Activated CD8-positive, alpha-beta memory T cell treated with anti-CD3 and anti-CD28 coated beads, Interleukin-2, amount 10 ng/mL, durations not matched to agents 7 days and 5 days (primary cell): Measurements from ENCODE around the gene NUBPL. TPM values are rescaled to one million over a fixed set of nuclear protein-coding genes. Genes with fewer than 3 reads are reported as not detected.
"Not testable (repeated sequence)": the region's sequence is repeated elsewhere in the genome, so short reads cannot be mapped to it uniquely, and the experiment has no call there.

Experiments
- ATAC-seq: fragments of 150-1000 bp; cut with Tn5 transposase; one replicate; pipeline ENCODE4 v1.10.0; 2021; ENCODE audit warnings: moderate library complexity
- CTCF ChIA-PET: fragments of 350-600 bp; sonication (Branson Sonifier 250); formaldehyde crosslinking; loops from one replicate; lab custom pipeline; 2021; ENCODE audit warnings: antibody characterized with exemption; lab: Charles Lee
- DNase-seq: peaks from one replicate; pipeline ENCODE4 v3.0.0-alpha.2; 2020
- H3K27ac Mint-ChIP-seq: one replicate; pipeline ENCODE4 v1.8.0; 2021; ENCODE audit warnings: mild to moderate bottlenecking, mixed read lengths
- H3K27me3 Mint-ChIP-seq: one replicate; pipeline ENCODE4 v1.8.0; 2021; ENCODE audit warnings: mixed read lengths
- H3K36me3 Mint-ChIP-seq: one replicate; pipeline ENCODE4 v1.8.0; 2021; ENCODE audit warnings: mild to moderate bottlenecking, mixed read lengths
- H3K4me1 Mint-ChIP-seq: one replicate; pipeline ENCODE4 v1.8.0; 2021; ENCODE audit warnings: mixed read lengths
- H3K4me3 Mint-ChIP-seq: one replicate; pipeline ENCODE4 v1.8.0; 2021; ENCODE audit warnings: mild to moderate bottlenecking, moderate library complexity, mixed read lengths
- H3K9me3 Mint-ChIP-seq: one replicate; pipeline ENCODE4 v1.8.0; 2022; ENCODE audit warnings: low read depth, mixed read lengths
- total RNA-seq, 2 experiments: library from RNA; stranded (reverse); gene quantifications; one replicate each; pipeline ENCODE4 v1.2.3, GENCODE V29; 2021

The NUBPL gene
- total RNA-seq, 2 experiments from 2014 or later, result 6.3 to 7.4 TPM

DNA sequence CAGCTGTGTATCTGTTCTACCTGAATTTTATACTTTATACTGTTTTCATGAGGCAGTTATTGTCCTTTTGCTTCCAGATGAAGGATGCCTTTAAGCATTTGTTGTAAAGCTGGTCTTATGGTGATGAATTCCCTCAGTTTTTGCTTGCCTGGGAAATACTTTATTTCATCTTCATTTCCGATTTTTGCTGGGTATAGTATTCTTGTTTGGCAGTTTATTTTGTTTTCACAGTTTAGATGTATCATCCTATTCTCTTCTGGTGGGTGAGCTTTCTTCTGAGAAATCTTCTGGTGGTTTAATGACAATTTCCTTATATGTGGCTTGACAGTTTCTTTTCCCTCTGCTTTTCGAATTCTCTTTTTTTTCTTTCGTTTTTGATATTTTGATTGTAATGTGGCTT lies 188.1 kb downstream of the NUBPL start:
- H3K4me1 Mint-ChIP-seq, result peaks cover 11% of the 10 kb centered on the region
- no peak overlapping the region for H3K4me3 Mint-ChIP-seq
- H3K36me3 Mint-ChIP-seq, result peaks cover 29% of the 10 kb centered on the region
- CTCF ChIA-PET, result no interaction called here
- peaks cover 37% of the 10 kb centered on the region for H3K9me3 Mint-ChIP-seq
- H3K27ac Mint-ChIP-seq, result no peak overlapping the region
- ATAC-seq, result no peak
- no peak for DNase-seq
- H3K27me3 Mint-ChIP-seq, result no peaks in the 10 kb centered on the region

DNA sequence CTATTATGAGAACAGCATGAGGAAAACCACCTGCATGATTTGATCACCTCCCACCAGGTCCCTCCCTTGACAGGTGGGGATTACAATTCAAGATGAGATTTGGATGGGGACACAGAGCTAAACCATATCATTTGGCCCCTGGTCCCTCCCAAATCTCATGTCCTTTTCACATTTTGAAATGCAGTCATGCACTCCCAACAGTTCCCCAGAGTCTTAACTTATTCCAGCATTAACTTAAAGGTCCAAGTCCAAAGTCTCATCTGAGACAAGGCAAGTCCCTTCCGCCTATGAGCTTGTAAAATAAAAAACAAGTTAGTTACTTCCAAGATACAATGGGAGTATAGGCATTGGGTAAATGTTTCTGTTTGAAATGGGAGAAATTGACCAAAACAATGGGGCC lies 189.8 kb downstream of the NUBPL start:
- ATAC-seq, H3K4me3 Mint-ChIP-seq, H3K27ac Mint-ChIP-seq, H3K27me3 Mint-ChIP-seq, DNase-seq, CTCF ChIA-PET: not testable (repeated sequence)
- peaks cover 11% of the 10 kb centered on the region for H3K4me1 Mint-ChIP-seq
- H3K36me3 Mint-ChIP-seq, result peaks cover 29% of the 10 kb centered on the region
- peaks cover 34% of the 10 kb centered on the region for H3K9me3 Mint-ChIP-seq

DNA sequence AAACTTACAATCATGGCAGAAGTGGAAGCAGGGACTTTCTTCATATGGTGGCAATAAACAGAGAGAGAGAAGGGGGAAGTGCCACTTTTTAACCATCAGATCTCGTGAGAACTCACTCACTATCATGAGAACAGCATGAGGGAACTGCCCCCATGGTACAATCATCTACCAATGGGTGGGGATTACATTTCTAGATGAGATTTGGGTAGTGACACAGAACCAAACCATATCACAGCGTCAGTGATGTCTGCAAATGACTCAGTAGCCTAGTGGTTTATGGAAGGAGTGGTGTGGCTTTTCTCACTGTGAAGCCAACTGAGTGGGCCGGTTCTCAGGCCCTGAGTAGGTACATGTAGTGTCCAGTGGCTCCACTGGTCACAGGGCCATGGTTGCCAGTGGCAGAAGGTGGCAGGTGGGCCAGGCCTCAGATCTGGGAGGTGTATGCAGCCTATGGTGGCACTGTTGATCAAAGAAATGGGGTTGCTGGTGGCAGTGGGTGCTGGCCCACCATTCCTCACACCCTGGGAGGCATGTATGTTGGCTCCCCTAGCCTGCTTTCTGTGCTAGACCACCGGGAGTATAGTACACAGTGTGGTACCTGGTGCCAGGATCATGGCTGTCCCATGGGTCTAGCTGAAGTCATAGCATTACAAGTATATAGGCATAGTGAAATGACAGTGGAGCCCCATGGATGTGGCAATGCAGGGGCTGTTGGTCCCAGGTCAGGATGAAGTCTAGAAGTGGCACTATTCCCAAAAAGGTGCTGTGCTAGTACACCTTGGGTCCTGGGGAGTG lies 191.9 kb downstream of the NUBPL start:
- ATAC-seq (peak; percentile 16), DNase-seq (no peak)
- H3K27ac Mint-ChIP-seq, result no peak overlapping the region
- CTCF ChIA-PET, result no interaction called here
- peaks cover 11% of the 10 kb centered on the region for H3K4me1 Mint-ChIP-seq
- no peak overlapping the region for H3K4me3 Mint-ChIP-seq
- peaks cover 24% of the 10 kb centered on the region for H3K36me3 Mint-ChIP-seq
- no peaks in the 10 kb centered on the region for H3K27me3 Mint-ChIP-seq
- peaks cover 29% of the 10 kb centered on the region for H3K9me3 Mint-ChIP-seq

DNA sequence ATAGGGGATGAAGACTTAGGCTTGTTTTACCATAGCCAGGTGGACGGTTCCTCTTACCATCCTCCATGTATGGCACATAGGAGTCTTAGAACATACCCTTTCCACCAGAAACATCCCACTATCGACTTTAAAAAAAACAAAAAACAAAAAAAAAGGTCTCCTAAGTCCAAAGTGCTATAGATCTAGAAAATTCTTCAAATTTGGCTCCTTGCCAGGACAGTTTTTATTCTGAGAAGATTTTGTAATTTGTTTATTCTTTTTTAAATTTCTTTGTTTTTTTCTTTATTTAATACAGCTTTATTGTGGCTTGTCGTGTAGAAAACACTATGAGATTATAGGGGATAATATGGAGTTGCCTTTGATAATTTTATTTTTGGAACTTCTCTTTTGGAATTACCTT lies 197.7 kb downstream of the NUBPL start:
- Mint-ChIP-seq H3K27ac (no peak overlapping the region), H3K4me1 (no peaks in the 10 kb centered on the region)
- CTCF ChIA-PET, result no interaction called here

DNA sequence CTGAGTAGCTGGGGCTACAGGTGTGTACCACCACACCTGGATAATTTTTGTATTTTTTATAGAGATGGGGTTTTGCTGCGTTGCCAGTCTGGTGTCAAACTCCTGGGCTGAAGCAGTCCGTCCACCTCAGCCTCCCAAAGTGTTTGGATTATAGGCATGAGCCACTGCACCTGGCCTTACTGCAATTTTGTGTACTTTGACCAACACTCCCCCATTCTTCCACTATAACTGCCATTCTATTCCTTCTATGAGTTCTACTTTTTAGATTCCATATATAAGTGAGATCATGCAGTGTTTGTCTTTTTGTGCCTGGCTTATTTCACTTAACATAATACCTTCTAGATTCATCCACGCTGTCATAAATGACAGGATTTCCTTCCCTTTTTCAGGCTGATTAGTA lies 199.1 kb downstream of the NUBPL start:
- DNase-seq (no peak), ATAC-seq (no peak)
- CTCF ChIA-PET, result no interaction called here
- H3K4me3 Mint-ChIP-seq, result no peak overlapping the region
- H3K27ac Mint-ChIP-seq, result no peak overlapping the region
- no peaks in the 10 kb centered on the region for H3K9me3 Mint-ChIP-seq
- no peaks in the 10 kb centered on the region for H3K36me3 Mint-ChIP-seq
- no peaks in the 10 kb centered on the region for H3K27me3 Mint-ChIP-seq
- no peaks in the 10 kb centered on the region for H3K4me1 Mint-ChIP-seq

More for the DNA sequence above, 197.7 kb downstream of the NUBPL start:
- Mint-ChIP-seq H3K36me3 (no peaks in the 10 kb centered on the region), H3K4me3 (no peak overlapping the region), H3K27me3 (no peaks in the 10 kb centered on the region), H3K9me3 (peaks cover 3% of the 10 kb centered on the region)
- ATAC-seq (no peak), DNase-seq (no peak)

DNA sequence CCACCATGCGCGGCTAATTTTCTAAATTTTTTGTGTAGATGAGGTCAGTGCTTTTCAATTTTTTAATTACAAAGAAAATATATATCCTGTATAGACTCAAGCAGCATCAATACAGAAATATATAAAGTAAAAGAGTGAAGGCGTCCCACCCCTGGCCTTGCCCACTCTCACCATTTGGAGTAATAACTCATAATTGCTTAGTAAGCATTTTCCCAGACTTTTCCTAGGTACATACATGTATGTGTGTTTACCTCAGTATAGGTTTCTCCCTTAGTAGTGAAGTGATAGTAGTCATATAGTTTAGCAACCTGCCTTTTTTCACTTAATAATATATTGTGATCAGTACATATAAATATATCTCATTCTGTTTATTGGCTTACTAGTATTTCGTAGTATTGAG lies 200.1 kb downstream of the NUBPL start:
- H3K36me3 Mint-ChIP-seq, result no peaks in the 10 kb centered on the region
- CTCF ChIA-PET, result no interaction called here
- H3K27me3 Mint-ChIP-seq, result no peaks in the 10 kb centered on the region
- H3K4me1 Mint-ChIP-seq, result no peaks in the 10 kb centered on the region
- ATAC-seq, result no peak
- no peaks in the 10 kb centered on the region for H3K9me3 Mint-ChIP-seq
- DNase-seq, result no peak
- no peak overlapping the region for H3K4me3 Mint-ChIP-seq
- no peak overlapping the region for H3K27ac Mint-ChIP-seq

DNA sequence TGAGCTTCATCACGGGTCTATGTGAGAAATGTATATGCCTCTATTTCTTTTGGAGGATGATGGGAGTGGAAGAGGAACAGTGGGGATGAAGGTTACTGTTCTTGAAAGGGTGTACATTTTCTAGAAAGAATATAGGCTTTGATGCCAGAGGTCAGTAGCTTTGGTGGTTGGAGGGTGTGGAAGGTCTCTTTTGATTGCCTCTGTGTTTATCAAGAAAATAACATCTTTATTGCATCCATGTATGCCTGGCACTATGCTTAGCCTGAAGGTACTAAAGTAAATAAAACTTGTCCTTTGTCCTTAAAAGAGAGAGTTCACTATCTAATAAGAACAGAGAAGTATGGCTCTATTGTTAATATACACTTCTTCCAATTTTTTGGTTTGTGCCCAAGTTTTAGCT lies 201.8 kb downstream of the NUBPL start:
- no peak overlapping the region for H3K4me3 Mint-ChIP-seq
- H3K4me1 Mint-ChIP-seq, result no peaks in the 10 kb centered on the region
- H3K27me3 Mint-ChIP-seq, result no peaks in the 10 kb centered on the region
- no peak for DNase-seq
- H3K9me3 Mint-ChIP-seq, result no peaks in the 10 kb centered on the region
- CTCF ChIA-PET, result no interaction called here
- no peaks in the 10 kb centered on the region for H3K36me3 Mint-ChIP-seq
- no peak overlapping the region for H3K27ac Mint-ChIP-seq
- ATAC-seq, result no peak

DNA sequence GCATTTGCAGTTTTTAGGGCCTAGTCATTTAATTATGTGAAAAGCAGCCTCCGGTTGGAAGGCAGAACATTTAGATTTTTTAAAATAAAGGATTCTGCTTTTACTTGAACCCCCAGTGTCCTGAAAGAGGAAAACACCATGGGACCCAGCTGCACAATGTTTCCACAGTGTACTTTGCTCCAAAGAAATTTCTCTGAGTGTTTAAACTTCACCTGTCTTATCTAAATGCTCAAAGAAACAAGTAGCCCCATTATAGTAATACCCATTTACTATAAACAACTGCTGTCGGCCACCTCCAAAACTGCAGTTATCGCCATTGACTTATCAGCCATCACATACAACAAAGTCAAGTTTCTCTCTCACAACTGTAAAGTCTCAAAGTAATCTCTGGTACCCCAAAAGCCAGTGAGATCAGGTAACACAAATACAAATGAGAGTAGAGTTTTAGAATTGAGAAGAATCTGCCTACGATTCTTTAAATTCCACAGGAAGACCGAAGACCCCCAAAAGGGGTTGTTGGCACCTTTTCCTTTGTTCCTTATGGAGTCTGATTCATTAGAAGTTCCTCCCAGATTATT lies 205.2 kb downstream of the NUBPL start:
- CTCF ChIA-PET, result no interaction called here
- no peak overlapping the region for H3K4me3 Mint-ChIP-seq
- DNase-seq (no peak), ATAC-seq (no peak)
- H3K4me1 Mint-ChIP-seq, result no peaks in the 10 kb centered on the region
- H3K27me3 Mint-ChIP-seq, result no peaks in the 10 kb centered on the region
- no peak overlapping the region for H3K27ac Mint-ChIP-seq
- H3K36me3 Mint-ChIP-seq, result no peaks in the 10 kb centered on the region
- H3K9me3 Mint-ChIP-seq, result no peaks in the 10 kb centered on the region

DNA sequence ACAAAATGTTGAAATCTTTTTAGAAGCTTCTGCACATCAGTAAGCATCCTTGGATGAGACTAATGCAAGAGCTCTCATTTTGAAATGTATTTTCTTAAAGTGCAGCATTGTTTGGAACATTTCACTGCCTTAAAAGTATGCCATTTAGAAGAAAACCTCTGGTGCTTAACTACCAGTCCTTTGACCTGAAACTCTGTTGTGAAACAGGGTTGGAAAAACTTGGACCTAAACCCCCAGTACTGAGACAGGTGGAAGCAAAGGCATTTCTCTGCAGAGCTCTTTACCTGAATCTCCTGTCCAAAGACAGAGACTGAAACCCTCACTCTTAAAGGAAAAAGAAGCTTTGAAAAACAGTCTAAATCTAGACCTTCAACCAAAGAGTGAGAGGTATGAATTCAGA lies 207.2 kb downstream of the NUBPL start:
- H3K27ac Mint-ChIP-seq, result no peak overlapping the region
- DNase-seq (no peak), ATAC-seq (no peak)
- no peaks in the 10 kb centered on the region for H3K27me3 Mint-ChIP-seq
- no peaks in the 10 kb centered on the region for H3K36me3 Mint-ChIP-seq
- CTCF ChIA-PET, result no interaction called here
- H3K4me1 Mint-ChIP-seq, result no peaks in the 10 kb centered on the region
- no peaks in the 10 kb centered on the region for H3K9me3 Mint-ChIP-seq
- H3K4me3 Mint-ChIP-seq, result no peak overlapping the region

DNA sequence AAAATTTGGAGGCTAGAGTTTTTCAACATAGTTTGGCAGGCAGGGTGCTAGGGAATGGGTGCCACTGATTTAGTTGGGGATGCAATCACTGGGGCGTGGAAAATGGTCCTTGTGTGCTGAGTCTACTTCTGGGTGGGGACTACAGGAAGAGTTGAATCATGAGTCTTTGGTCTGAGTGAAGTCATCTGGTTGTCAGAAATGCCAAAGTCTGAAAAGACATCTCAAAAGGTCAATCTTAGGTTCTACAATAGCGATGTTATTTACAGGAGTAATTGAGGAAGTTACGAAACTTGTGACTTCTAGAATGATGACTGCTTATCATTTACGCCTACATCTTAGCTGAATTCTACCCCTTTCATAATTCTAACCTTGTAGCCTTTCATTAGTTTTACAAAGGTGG lies 209.1 kb downstream of the NUBPL start:
- Mint-ChIP-seq H3K4me3 (no peak overlapping the region), H3K27me3 (no peaks in the 10 kb centered on the region), H3K36me3 (no peaks in the 10 kb centered on the region), H3K4me1 (no peaks in the 10 kb centered on the region), H3K9me3 (no peaks in the 10 kb centered on the region), H3K27ac (no peak overlapping the region)
- DNase-seq (no peak), ATAC-seq (no peak)
- CTCF ChIA-PET, result no interaction called here

DNA sequence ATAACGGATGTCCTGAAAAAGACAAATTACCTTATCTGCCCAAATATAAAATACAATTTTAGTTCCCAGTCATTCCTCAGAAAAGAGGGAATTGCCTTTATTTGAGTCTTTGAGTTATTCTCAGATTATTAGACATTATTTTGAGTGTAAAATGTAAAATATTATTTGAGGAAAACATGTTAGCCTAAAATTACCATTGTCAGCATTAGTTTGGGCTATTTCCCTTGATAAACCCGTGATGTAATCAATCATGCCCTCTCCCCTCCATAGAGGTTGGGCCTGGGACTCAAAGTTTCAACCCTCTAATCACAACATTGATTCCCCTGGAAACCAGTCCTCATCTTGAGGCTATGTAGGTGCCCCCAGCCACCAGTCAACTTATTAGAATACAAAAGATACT lies 213.4 kb downstream of the NUBPL start:
- no peak for DNase-seq
- Mint-ChIP-seq H3K4me1 (no peaks in the 10 kb centered on the region), H3K27ac (no peak overlapping the region), H3K27me3 (no peaks in the 10 kb centered on the region), H3K36me3 (peaks cover 1% of the 10 kb centered on the region), H3K4me3 (no peak overlapping the region), H3K9me3 (peaks cover 4% of the 10 kb centered on the region)
- ATAC-seq, result no peak
- CTCF ChIA-PET, result no interaction called here

DNA sequence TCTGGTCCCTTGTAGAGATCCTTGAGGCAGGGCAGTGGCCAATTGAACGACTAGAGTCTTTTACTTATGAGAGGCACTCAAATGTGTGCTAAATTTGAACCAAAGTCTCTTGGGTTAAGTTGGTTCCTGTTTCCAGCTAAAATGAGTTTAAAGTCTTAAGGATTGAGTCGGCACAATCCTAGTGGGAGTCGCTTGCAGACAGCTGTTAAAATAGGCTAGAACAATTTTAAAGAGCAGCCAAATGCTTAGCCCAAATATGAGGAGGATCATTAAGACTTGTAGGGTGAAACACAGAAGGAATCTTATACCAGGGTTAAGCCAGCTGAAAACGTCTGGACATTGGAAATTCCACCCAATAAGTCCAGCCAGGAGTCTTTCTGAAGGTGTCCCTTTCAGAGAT lies 216.1 kb downstream of the NUBPL start:
- Mint-ChIP-seq H3K27ac (no peak overlapping the region), H3K36me3 (peaks cover 3% of the 10 kb centered on the region), H3K4me3 (no peak overlapping the region), H3K4me1 (no peaks in the 10 kb centered on the region), H3K27me3 (no peaks in the 10 kb centered on the region), H3K9me3 (peaks cover 9% of the 10 kb centered on the region)
- no peak for ATAC-seq
- DNase-seq, result no peak
- CTCF ChIA-PET, result no interaction called here

DNA sequence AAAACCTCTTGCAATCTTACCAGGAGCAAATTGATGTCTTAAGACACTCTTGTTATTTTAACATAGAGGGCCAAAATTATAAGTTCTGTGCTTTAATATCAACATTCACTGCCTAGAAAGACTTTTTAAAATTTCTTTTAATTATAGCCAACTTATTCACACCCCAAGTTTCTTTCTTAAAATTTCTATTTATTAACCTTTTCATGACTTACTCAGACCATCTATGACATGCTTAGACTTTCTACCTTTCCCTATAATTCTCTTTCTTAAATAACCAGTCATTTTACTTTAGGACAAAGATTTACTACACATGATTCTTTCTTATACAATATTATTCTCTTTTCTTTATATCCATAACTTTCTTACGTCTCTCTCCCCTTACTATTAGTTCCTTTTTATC lies 220.4 kb downstream of the NUBPL start:
- Mint-ChIP-seq H3K27ac (no peak overlapping the region), H3K9me3 (peaks cover 7% of the 10 kb centered on the region), H3K4me3 (no peak overlapping the region), H3K36me3 (peaks cover 3% of the 10 kb centered on the region), H3K27me3 (no peaks in the 10 kb centered on the region), H3K4me1 (no peaks in the 10 kb centered on the region)
- DNase-seq (no peak), ATAC-seq (no peak)
- CTCF ChIA-PET, result no interaction called here

DNA sequence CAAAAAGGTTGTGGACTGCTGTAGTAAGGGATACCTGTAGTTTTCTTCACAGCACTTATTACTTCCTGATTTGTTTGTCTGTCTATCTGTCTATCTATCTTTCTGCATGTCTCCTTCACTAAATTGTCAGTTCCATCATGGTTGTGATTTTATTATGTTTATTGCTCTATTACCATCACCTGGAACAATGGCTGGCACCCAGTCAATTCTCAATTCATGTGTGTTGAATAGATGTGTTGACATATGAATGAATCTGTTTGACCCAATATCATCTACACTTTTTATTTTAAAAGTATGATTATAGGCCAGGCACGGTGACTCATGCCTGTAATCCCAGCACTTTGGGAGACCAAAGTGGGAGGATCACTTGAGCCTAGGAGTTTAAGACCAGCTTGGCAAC lies 224.4 kb downstream of the NUBPL start:
- ATAC-seq (no peak), DNase-seq (no peak)
- H3K27ac Mint-ChIP-seq, result no peak overlapping the region
- CTCF ChIA-PET, result no interaction called here
- no peaks in the 10 kb centered on the region for H3K4me1 Mint-ChIP-seq
- no peaks in the 10 kb centered on the region for H3K27me3 Mint-ChIP-seq
- H3K9me3 Mint-ChIP-seq, result peaks cover 5% of the 10 kb centered on the region
- H3K36me3 Mint-ChIP-seq, result peaks cover 3% of the 10 kb centered on the region
- H3K4me3 Mint-ChIP-seq, result no peak overlapping the region
